HG02970 (cell line): Measurements from ENCODE around the gene LEP.
"Not testable (repeated sequence)": the region's sequence is repeated elsewhere in the genome, so short reads cannot be mapped to it uniquely, and the experiment has no call there.

Experiments
- ATAC-seq: cut with Tn5 transposase; IDR thresholded peaks from one replicate; pipeline ENCODE4 v1.9.1; 2021; ENCODE audit warnings: mild to moderate bottlenecking, moderate library complexity, moderate number of reproducible peaks; ENCODE audit not compliant: unreplicated experiment, low FRiP score

LEP gene

GRCh38 chr7:128210590-128211570 lies 30.2 kb upstream of the LEP start:
- ATAC-seq: no peak

DNA sequence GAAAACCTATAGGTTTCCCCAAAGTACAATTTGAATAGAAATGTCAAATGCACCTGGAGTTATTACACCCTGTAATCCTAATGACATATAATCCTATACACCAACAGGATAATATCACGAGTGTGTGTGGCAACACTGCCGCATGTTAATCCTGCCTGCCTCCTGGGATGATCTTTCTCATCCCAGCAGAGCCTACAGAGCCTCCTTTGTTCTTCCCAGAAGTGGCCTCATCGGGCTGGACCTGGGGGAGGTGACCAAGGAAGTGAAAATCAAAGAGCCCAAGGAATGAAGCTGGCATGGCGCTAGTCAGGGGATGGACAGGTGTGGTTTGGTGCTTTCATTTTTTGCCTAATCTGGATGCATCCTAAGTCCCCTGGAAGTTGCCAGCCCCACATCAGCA lies 29.5 kb upstream of the LEP start:
- no peak for ATAC-seq

GRCh38 chr7:128214463-128214862 lies 26.6 kb upstream of the LEP start:
- ATAC-seq: no peak

DNA sequence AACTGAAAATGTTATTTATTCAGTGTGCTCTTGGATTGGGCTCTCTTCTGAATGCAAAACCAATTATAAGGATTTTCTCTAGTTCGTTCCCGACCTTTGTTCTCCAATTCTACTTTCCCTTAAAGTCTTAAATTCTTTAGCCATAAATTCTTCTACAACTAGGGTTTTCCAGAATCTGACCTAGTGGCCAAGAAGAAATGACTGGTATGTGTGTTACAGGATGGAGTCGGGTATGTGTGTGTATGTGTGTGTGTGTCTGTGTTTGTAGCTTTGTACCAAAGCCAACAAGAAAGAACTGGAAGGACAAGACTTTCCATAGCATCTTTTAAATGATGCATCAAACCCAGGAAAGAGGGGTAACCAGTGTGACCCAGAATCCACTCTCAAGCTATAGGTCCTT lies 25.8 kb upstream of the LEP start:
- ATAC-seq: no peak

DNA sequence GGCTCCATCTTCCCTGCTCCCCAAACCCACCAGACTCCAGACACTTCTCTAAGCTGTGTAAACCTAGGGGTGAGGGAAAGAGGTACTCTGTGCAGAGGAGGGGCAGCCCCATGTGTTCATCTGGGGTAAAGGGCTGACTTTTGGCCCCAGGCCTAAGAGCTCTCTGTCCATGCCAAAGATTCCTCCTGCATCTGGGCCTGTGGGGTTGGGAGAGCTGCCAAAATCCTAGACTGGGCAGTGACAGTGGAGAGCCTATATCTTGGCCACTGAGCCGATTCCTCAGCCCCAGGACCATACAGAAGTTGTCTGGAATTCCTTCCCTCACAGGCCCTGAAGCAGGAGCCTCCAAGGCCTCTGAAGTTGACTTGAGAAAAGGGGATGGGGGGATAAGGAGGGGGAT lies 25.3 kb upstream of the LEP start:
- ATAC-seq: no peak

GRCh38 chr7:128217030-128217805 lies 23.9 kb upstream of the LEP start:
- no peak for ATAC-seq

GRCh38 chr7:128217967-128218652 lies 23.0 kb upstream of the LEP start:
- no peak for ATAC-seq

GRCh38 chr7:128219636-128220035 lies 21.4 kb upstream of the LEP start:
- no peak for ATAC-seq

DNA sequence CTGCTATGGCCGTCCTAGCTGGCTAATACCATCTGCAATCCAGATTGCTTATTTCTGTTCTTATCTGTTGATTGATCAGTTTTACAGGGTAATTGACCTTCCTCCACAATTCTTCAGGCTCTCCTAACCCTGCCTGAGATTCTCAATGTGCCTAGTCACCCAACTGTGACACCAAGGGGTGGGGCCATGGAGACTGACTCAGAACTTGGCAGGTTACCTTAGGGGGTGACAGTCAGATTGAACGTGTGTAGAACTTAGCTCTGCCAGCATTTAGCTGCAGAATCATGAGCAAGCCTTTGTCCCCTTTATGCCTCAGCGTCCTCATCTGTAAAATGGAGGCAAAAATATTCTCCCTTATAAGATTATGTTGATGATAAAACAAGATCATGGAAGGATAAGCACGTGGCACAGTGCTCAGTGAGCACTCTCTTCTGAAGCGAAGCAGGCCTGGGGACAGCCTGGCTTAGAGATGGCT lies 19.1 kb upstream of the LEP start:
- no peak for ATAC-seq

GRCh38 chr7:128226132-128226980 lies 14.7 kb upstream of the LEP start:
- no peak for ATAC-seq

DNA sequence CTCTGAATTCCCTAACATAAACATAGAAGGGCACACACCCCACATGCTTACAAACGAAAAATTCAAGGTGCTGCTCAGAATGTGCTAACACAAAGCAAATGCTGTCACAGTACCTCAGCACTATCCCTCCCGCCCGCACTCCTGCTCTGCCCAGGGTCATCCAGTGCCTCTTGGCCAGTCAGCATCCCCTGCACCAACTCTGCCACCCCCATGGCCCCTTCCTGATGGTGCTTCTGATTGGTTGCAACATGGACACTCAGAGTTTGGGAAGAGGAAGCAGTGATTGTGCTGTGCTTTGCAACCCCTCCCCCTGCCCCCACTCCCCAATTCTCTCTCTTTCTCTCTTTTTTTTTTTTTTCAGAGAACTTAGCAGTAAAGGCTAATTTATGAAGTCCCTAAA lies 13.8 kb upstream of the LEP start:
- no peak for ATAC-seq

DNA sequence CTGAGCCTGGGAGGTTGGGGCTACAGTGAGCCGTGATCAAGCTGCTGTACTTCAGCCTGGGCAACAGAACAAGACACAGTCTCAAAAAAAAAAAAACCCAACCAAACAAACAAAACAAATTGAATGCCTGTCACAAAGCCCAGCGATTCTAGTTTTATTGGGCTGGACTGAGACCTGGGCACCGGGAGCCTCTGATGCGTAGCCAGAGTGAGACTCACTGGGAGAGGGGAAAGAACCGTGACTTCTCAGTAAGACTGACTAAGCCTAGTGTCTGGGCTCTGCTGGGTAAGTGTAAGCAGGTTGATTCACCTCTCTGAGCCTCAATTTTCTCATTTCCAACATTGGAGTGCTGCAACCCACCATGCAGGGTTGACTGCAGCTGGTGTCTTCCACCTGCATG lies 10.1 kb upstream of the LEP start:
- no peak for ATAC-seq

DNA sequence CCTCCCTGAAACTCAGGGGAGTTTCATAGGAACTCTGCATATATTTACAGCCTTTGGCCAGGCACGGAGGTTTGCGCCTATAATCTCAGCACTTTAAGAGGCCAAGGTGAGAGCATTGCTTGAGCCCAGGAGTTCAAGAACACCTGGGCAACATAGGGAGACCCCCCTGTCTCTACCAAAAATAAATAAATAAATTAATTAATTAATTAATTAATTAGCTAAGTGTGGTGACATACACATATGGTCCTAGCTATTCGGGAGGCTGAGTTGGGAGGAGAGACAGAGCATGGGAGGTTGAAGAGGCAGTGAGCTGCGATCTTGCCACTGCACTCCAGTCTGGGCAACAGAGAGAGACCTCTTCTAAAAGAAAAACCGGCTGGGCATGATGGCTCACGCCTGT lies 9.4 kb upstream of the LEP start:
- ATAC-seq: no peak

DNA sequence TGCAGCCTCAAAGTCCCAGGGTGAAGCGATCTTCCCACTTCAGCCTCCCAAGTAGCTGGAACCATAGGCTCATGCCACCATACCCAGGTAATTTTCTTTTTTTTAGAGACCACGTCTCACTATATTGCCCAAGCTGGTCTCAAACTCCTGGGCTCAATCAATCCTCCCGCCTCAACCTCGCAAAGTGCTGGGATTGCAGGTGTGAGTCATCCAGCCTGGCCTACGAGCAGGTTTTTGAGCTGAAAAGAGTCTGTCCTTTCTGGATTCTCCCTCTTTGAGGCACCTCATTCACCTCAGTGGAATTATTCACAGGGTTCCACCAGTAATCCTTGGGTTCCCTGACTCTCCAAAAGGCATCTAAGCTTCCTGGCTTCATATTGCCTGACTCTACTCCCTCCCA lies 7.6 kb upstream of the LEP start:
- ATAC-seq: no peak

GRCh38 chr7:128234476-128235026 lies 6.5 kb upstream of the LEP start:
- no peak for ATAC-seq

GRCh38 chr7:128235471-128235870 lies 5.6 kb upstream of the LEP start:
- ATAC-seq: no peak

DNA sequence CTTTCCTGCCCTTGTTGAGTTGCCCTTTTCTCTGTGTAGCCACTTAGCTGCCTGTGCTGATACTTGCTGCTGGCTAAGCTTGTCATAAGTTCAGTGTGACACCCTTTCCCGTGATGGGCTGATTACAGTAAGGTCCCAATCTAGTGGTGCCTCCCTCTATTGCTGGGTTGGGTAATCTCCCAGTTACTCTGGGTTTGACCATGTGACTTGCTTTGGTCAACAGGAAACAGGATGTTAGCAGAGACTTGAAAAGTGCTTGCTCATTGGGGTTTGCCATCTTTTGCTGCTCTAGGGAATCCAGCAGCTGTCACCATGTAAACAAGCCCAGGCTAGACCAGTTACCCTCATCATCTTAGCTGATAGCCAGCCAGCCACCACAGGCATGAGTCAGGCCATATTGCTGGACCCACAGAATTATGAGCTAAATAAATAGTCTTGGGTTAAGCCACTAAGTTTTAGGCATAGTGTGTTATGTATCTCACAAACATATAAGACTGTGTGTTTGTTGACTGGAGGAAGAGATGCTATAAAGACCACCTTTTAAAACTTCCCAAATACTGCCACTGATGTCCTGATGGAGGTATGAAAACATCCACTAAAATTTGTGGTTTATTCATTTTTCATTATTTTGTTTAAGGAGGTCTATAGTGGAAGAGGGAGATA lies 4.0 kb upstream of the LEP start:
- ATAC-seq: no peak

GRCh38 chr7:128239146-128239545 lies 1.9 kb upstream of the LEP start:
- not testable (repeated sequence) for ATAC-seq

- ATAC-seq: no peak
Measured at GRCh38 chr7:128242661-128243060, 1.6 kb downstream of the LEP start.
